Loucy (cell line): ENCODE results near the gene SCN11A.

ENCODE experiments used
- CTCF ChIP-seq: fragments of 200-600 bp; sonication (generic); conservative IDR thresholded peaks from 2 replicates; pipeline ENCODE4 v1.5.1; 2014; ENCODE audit warnings: mild to moderate bottlenecking, antibody characterized with exemption, low read length
- EZH2phosphoT487 ChIP-seq: fragments of 200-600 bp; IDR thresholded peaks from 2 replicates; pipeline ENCODE4 v1.6.1; 2018; ENCODE audit warnings: antibody characterized with exemption, mild to moderate bottlenecking, moderate library complexity, borderline replicate concordance

GRCh38 chr3:39011191-39011736 lies 40.5 kb downstream of the SCN11A start:
- TF ChIP-seq CTCF (no peak), EZH2phosphoT487 (no peak)
